SK-N-SH treated with all-trans-retinoic acid at 6 μM for 48 hours (cell line): Measurements from ENCODE around the gene PSAPL1.

Source experiments
- POU6F1 ChIP-seq: fragments of 250-450 bp; sonication (Bioruptor Pico); IDR thresholded peaks from 2 replicates; pipeline ENCODE4 v1.8.0; 2021; ENCODE audit warnings: low read depth, mild to moderate bottlenecking, moderate library complexity, borderline replicate concordance
- PPARA ChIP-seq: fragments of 250-450 bp; sonication (Bioruptor Pico); IDR thresholded peaks from 2 replicates; pipeline ENCODE4 v1.5.0; 2020; ENCODE audit warnings: mild to moderate bottlenecking, borderline replicate concordance
- SNAI2 ChIP-seq: fragments of 250-450 bp; sonication (Bioruptor Pico); IDR thresholded peaks from 2 replicates; pipeline ENCODE4 v1.5.0; 2020; ENCODE audit warnings: mild to moderate bottlenecking, moderate library complexity
- ZNF565 ChIP-seq: fragments of 450-650 bp; formaldehyde crosslinking; conservative IDR thresholded peaks from 2 replicates; pipeline ENCODE4 v1.5.0; 2020; ENCODE audit warnings: low read depth, mild to moderate bottlenecking, moderate library complexity

- TF ChIP-seq ZNF565 (CRISPR knock-in tag), result no peak
- no peak for TF ChIP-seq POU6F1 (CRISPR knock-in tag)
- TF ChIP-seq PPARA (CRISPR knock-in tag), result no peak
- TF ChIP-seq SNAI2 (CRISPR knock-in tag), result no peak
Measured at GRCh38 chr4:7426525-7427171, 8.1 kb downstream of the PSAPL1 start.
